SH-SY5Y (cell line): ENCODE data around the gene VSTM2L.

Experiments used
- GATA2 ChIP-seq: IDR thresholded peaks from 2 replicates; pipeline ENCODE4 v1.6.1; 2011; ENCODE audit warnings: mild to moderate bottlenecking, low read depth, low read length
- GATA3 ChIP-seq: IDR thresholded peaks from 2 replicates; pipeline ENCODE4 v1.6.1; 2011; ENCODE audit warnings: low read depth, mild to moderate bottlenecking, low read length, moderate library complexity

The VSTM2L gene

DNA sequence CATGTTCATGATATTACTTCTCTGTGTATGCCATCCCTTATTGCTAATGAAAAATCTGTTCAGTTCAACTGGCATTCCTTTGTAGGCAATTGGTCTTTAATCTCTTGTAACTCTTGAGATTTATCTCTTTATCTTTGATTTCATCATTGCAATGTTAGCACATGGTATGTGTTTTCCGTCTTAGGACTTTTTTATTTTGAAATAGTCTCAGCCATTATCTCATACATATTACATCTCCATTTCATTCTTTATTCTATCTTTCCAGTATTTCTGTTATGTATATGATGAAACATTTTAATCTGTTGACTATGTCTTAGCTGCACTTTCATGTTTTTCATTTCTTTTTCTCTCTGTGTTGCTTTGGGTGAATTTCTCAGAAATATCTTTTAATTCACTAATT lies 58.1 kb downstream of the VSTM2L start:
- TF ChIP-seq GATA2, result no peak
- TF ChIP-seq GATA3, result no peak

DNA sequence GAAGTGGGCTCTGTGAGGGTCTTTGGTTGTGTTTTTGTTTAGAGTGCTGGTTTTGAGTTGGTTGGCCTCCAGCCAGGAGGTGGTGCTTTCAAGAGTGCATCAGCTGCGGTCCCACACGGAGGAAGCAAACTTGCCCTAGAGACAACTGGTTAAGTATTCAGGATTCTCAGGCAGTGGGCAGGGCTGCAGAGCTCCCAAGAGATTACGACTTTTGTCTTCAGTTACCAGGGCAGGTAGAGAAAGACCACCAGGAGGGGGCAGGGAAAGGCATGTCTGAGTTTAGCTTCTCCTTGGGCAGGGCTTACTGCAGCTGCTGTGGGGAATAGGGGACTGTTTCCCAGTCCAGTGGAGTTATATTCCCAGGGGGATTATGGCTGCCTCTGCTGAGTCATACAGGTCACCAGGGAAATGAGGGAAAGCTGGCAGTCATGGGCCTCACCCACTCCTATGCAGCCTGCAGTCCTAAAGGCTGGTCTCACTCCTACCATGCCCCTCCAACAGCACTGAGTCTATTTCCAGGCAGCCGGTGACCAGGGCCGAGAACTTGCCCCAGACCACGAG lies 66.0 kb downstream of the VSTM2L start:
- TF ChIP-seq GATA3 (no peak), GATA2 (no peak)

GRCh38 chr20:37969949-37970855 lies 67.3 kb downstream of the VSTM2L start:
- no peak for TF ChIP-seq GATA2
- TF ChIP-seq GATA3, result no peak

- TF ChIP-seq GATA3, result no peak
- TF ChIP-seq GATA2, result no peak
Measured at GRCh38 chr20:37970856-37971245, 67.9 kb downstream of the VSTM2L start.

DNA sequence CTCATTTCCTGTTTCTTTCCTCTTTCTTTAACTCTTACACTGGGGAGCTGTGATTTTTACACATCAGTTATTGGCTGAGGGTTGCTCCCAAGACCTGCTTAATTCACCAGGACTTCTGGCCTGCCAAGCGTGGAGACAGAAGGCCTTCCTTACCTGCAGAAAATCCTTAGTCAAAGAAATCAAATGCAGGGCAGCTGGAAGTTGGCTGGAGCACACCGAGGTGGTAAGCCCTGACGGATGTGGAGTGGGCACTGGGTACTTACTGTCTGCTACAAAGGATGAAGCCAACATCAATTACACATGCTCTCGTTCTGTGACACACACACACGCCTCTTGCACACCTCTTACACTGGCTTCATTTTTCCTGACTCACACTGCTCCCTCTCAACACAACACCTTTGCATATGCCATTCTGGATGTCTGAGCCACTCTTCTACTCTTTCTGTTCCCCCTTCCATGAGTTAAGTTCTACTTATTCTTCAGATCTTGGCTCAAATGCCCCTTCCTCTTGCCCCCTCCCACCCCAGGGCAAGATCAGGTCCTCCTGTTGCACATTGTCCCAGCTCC lies 68.7 kb downstream of the VSTM2L start:
- no peak for TF ChIP-seq GATA3
- TF ChIP-seq GATA2, result no peak

DNA sequence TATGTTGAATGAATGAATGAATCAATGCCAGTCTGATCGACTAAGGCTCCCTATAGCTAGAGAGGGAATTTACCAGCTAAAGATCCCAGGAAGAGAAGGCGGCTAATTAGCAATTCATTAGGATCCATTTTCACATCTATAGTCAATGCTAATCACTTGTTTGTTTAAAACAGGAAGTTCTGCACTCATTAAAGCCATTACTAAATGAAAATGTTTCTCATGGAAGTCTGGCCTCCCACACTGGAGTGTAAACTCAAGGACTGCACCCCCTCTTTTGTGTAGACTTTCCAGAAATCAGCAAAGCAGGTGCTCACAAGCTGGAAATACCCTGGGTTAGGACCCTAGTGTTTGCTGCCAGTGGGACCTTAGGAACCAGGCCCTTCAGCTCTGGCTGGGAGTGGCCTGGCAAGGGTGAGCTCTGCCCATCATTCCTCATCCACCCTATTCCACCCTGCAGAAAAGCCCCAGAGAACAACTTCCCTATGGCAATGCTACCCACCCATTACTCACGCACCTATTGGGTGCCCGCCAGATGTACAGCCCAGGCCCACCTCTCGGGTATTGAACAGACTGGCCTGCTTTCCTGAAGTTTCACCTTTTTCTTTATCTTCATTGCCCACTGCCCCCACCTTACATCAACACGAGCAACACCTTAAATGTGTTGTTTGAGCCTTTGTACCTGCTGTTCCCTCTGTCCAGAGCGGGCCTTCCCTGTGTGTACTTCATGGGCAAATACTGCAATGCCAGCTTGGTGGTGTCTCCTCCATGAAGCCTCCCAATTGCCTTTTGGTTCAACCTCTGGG lies 69.5 kb downstream of the VSTM2L start:
- TF ChIP-seq GATA2 (no peak), GATA3 (no peak)

DNA sequence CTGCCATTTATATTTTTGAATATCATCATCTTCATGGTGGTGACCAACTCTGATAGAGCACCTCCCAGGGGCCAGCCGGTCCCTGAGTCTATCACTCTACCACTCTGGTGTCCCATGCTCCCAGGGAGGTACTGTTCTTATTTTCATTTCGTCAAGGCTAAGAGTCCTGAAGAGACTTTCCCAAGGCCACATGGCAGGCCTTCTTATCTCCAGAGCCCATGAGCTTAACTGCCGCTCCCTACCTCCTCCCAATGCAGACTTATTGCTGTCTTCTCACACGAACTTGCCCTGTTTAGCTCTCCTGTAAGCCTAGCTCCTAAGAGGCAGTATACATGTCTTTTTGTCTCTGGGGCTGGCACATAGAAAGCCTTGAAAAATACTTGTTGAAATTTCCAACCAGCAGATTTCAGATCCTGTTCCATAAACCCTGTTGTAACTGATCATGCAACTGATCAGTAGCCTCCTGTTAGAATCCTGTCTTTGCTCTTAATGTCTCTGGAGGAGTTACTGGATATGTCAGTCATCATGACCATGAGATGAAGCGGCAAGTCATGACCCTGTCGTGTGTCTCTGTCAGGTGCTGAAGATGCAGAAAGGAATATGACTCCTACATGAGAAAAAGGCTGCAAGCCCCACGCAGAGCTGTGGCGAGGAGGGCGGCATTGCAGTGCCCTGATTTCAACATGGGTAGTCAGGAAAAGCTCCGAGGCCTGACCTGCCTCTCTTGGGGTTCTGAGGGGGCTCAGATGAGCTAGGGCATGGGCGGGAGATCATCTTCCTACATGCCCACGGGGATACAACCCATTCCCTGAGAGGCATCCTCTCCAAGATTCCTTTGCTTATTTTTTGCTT lies 70.4 kb downstream of the VSTM2L start:
- TF ChIP-seq GATA3, result no peak
- TF ChIP-seq GATA2, result no peak

- TF ChIP-seq GATA3 (no peak), GATA2 (no peak)
Measured at GRCh38 chr20:37976887-37977286, 74.0 kb downstream of the VSTM2L start.

DNA sequence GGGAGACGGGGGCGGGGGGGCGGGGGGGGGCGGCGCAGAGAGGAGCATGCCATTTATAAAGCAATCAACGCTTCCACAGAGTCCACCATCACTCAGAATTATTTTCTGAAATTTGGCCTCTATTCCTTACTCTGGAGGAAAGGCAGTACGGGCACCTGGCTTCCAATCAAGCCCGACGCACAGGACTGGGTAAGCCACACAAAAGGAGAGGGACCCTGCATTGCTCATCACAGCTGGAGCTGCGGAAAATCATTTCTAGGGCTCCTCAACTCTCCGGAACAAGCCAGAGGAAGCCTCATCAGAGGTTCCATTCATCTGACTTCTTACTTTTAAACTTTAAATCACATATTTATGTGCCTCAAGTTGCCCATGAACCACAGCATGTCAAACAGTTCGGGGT lies 74.4 kb downstream of the VSTM2L start:
- TF ChIP-seq GATA3 (no peak), GATA2 (no peak)

GRCh38 chr20:37977786-37978185 lies 74.9 kb downstream of the VSTM2L start:
- TF ChIP-seq GATA3 (no peak), GATA2 (no peak)

- TF ChIP-seq GATA2, result no peak
- TF ChIP-seq GATA3, result no peak
Measured at GRCh38 chr20:37979021-37979985, 76.4 kb downstream of the VSTM2L start.

DNA sequence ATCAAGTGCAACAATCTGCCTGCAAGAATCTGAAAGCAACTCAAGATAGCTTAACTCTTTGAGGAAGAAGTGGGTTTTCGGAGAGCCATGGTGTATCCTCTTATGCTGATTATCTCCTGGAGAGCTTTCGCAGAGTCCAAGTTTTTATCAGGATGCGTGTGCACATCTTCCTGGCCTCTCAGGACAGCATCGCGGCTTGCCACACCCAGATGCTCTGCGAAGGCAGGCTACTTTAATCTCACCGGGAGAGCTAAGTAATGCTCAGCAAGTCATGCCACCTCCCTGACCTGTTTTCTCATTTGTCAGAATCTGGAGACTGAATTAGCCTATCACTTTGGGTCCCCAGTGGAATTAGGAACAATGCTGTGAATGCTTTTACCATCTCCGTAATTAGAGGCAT lies 77.5 kb downstream of the VSTM2L start:
- no peak for TF ChIP-seq GATA3
- no peak for TF ChIP-seq GATA2
